ENCODE data around the gene DHRS7B. TPM values are rescaled to one million over a fixed set of nuclear protein-coding genes. Genes with fewer than 3 reads are reported as not detected.

The DHRS7B gene
- polyA plus RNA-seq, 1 of the 3 experiments (the other 2 are of a cell fraction): 17.8 TPM

- POLR2A ChIA-PET: no interaction called here
- H3F3A ChIP-seq (replicated peaks; ENCODE audit: insufficient read depth): no peaks in the 10 kb centered on the region
- H3K9ac ChIP-seq: no peak overlapping the region
- H3K9me3 ChIP-seq: no peaks in the 10 kb centered on the region
- H3K79me2 ChIP-seq (ENCODE audit: insufficient read depth): no peaks in the 10 kb centered on the region
- H3K36me3 ChIP-seq (replicated peaks in 1 of 2; ENCODE audit: control insufficient read depth in 1 of 2, insufficient read depth in 2 of 2, low read length in 1 of 2): no peaks in the 10 kb centered on the region
- no peaks in the 10 kb centered on the region for H3K9me2 ChIP-seq
- H4K20me1 ChIP-seq (ENCODE audit: insufficient read depth): no peaks in the 10 kb centered on the region
- no peak overlapping the region for H3K4me2 ChIP-seq
- no peak overlapping the region for H3K4me3 ChIP-seq (ENCODE audit: low read depth in 2 of 2, low read length in 1 of 2)
- no peak for DNase-seq
- 82% methylated on average over 7 of the region's 7 CpGs for whole genome bisulfite sequencing (ENCODE audit: low lambda C conversion rate)
- CTCF ChIA-PET: no interaction called here
- no peaks in the 10 kb centered on the region for H3K4me1 ChIP-seq (ENCODE audit: control insufficient read depth in 1 of 2, insufficient read depth in 2 of 2, low read depth in 1 of 2, low read length in 1 of 2)
- H3K27me3 ChIP-seq (ENCODE audit: insufficient read depth): no peaks in the 10 kb centered on the region
- H2AFZ ChIP-seq (ENCODE audit: low read depth): no peak overlapping the region
- TF ChIP-seq YY1 (IDR thresholded peaks at IDR 0.05; ENCODE audit: low read depth) (no peak), GABPA (IDR thresholded peaks at IDR 0.05; ENCODE audit: low read depth) (no peak), CTCF (IDR thresholded peaks at IDR 0.05) (no peak), GATA2 (CRISPR knock-in tag; IDR thresholded peaks at IDR 0.05) (no peak), IRF3 (IDR thresholded peaks at IDR 0.05; ENCODE audit: low read depth, low read length) (no peak), TEAD4 (IDR thresholded peaks at IDR 0.05; ENCODE audit: borderline replicate concordance, insufficient read depth) (no peak), MXI1 (IDR thresholded peaks at IDR 0.05; ENCODE audit: low read depth, low read length) (no peak), RFX5 (IDR thresholded peaks at IDR 0.05; ENCODE audit: low read length) (no peak), NRF1 (IDR thresholded peaks at IDR 0.05; ENCODE audit: low read depth, low read length) (no peak), CHD2 (IDR thresholded peaks at IDR 0.05; ENCODE audit: low read length, partially characterized antibody) (no peak), RXRA (IDR thresholded peaks at IDR 0.05; ENCODE audit: borderline replicate concordance, low read depth) (no peak), MAX (IDR thresholded peaks at IDR 0.05; ENCODE audit: low read depth) (no peak), SMC3 (IDR thresholded peaks at IDR 0.05; ENCODE audit: low read depth, low read length) (no peak), EP300 (IDR thresholded peaks at IDR 0.05; ENCODE audit: borderline replicate concordance in 1 of 2, low read depth in 1 of 2, low read length in 1 of 2) (no peak), REST (IDR thresholded peaks at IDR 0.05; ENCODE audit: low read depth, low read length) (no peak), RCOR1 (IDR thresholded peaks at IDR 0.05; ENCODE audit: low read length) (no peak), TAF1 (IDR thresholded peaks at IDR 0.05; ENCODE audit: borderline replicate concordance, low read depth, low read length) (no peak)
- no peak overlapping the region for H3K27ac ChIP-seq (ENCODE audit: low read depth in 2 of 2, low read length in 1 of 2)
Observed at GRCh38 chr17:21089933-21090901, 36.5 kb upstream of the DHRS7B start.

All from SK-N-SH (cell line).